Liver (tissue), 9 donors: ENCODE results near the gene PUS3. TPM values are rescaled to one million over a fixed set of nuclear protein-coding genes. Genes with fewer than 3 reads are reported as not detected.

Experiments
- DNase-seq: peaks from one replicate; pipeline ENCODE4 v3.0.0-alpha.2; 2017; ENCODE audit warnings: low spot score
- H3K27ac ChIP-seq, 2 donors: one replicate each; pipeline ENCODE4 v1.7.0; 2013; ENCODE audit warnings: inconsistent platforms in 2 of 2, low read length in 2 of 2, control low read depth in 1 of 2, low read depth in 1 of 2, mild to moderate bottlenecking in 1 of 2
- H3K27me3 ChIP-seq, 4 donors: one replicate each; pipeline versions ENCODE4 v1.6.1 to v1.7.0; 2013; ENCODE audit warnings: low read length in 3 of 4, inconsistent platforms in 1 of 4, mild to moderate bottlenecking in 1 of 4, moderate library complexity in 1 of 4; ENCODE audit not compliant: control insufficient read depth in 4 of 4, insufficient read depth in 4 of 4
- H3K36me3 ChIP-seq, 4 donors: one replicate each; pipeline versions ENCODE4 v1.6.1 to v1.7.0; 2013; ENCODE audit warnings: low read length in 3 of 4, mild to moderate bottlenecking in 3 of 4, low read depth in 1 of 4, moderate library complexity in 1 of 4; ENCODE audit not compliant: control insufficient read depth in 4 of 4, insufficient read depth in 3 of 4
- H3K4me1 ChIP-seq, 4 donors: one replicate each; pipeline versions ENCODE4 v1.6.1 to v1.7.0; 2013; ENCODE audit warnings: low read length in 3 of 4, mild to moderate bottlenecking in 3 of 4, moderate library complexity in 1 of 4; ENCODE audit not compliant: control insufficient read depth in 4 of 4, insufficient read depth in 4 of 4
- H3K4me3 ChIP-seq, 3 donors: one replicate each; pipeline versions ENCODE4 v1.6.1 to v1.7.0; 2013; ENCODE audit warnings: low read length in 3 of 3, control low read depth in 1 of 3, low read depth in 1 of 3, mild to moderate bottlenecking in 1 of 3
- H3K9ac ChIP-seq, 2 donors: one replicate each; pipeline ENCODE4 v1.7.0; 2013; ENCODE audit warnings: low read length in 2 of 2, mild to moderate bottlenecking in 2 of 2, moderate library complexity in 2 of 2, control low read depth in 1 of 2, low read depth in 1 of 2
- H3K9me3 ChIP-seq, 4 donors: one replicate each; pipeline versions ENCODE4 v1.6.1 to v1.7.0; 2013; ENCODE audit warnings: low read length in 3 of 4; ENCODE audit not compliant: control insufficient read depth in 4 of 4
- EGR1 ChIP-seq, 2 donors: IDR thresholded peaks; 2 replicates each; pipeline ENCODE4 v1.6.1; 2016 to 2018; ENCODE audit warnings: antibody characterized with exemption in 2 of 2, low read depth in 2 of 2
- FOXA1 ChIP-seq: IDR thresholded peaks from 2 replicates; pipeline ENCODE4 v1.6.1; 2016; ENCODE audit warnings: antibody characterized with exemption
- FOXA2 ChIP-seq: IDR thresholded peaks from 2 replicates; pipeline ENCODE4 v1.6.1; 2016; ENCODE audit warnings: antibody characterized with exemption
- GABPA ChIP-seq, 2 donors: IDR thresholded peaks in 1 of 2; conservative IDR thresholded peaks in 1 of 2; 2 replicates each; pipeline ENCODE4 v1.6.1; 2016; ENCODE audit warnings: antibody characterized with exemption in 2 of 2, mild to moderate bottlenecking in 1 of 2, moderate library complexity in 1 of 2
- HNF4A ChIP-seq, 2 donors: conservative IDR thresholded peaks; 2 replicates each; pipeline ENCODE4 v1.6.1; 2016; ENCODE audit warnings: antibody characterized with exemption in 2 of 2, mild to moderate bottlenecking in 2 of 2
- HNF4G ChIP-seq: IDR thresholded peaks from 2 replicates; pipeline ENCODE4 v1.6.1; 2016; ENCODE audit warnings: antibody characterized with exemption
- JUND ChIP-seq, 2 donors: IDR thresholded peaks; 2 replicates each; pipeline ENCODE4 v1.6.1; 2016; ENCODE audit warnings: antibody characterized with exemption in 2 of 2
- NR2F2 ChIP-seq: IDR thresholded peaks from 2 replicates; pipeline ENCODE4 v1.6.1; 2016; ENCODE audit warnings: antibody characterized with exemption
- RAD21 ChIP-seq, 2 donors: IDR thresholded peaks; 2 replicates each; pipeline ENCODE4 v1.6.1; 2016; ENCODE audit warnings: antibody characterized with exemption in 2 of 2, mild to moderate bottlenecking in 2 of 2
- RXRA ChIP-seq, 2 donors: IDR thresholded peaks; 2 replicates each; pipeline ENCODE4 v1.6.1; 2017 to 2018; ENCODE audit warnings: antibody characterized with exemption in 2 of 2, mild to moderate bottlenecking in 1 of 2
- SP1 ChIP-seq: IDR thresholded peaks from 2 replicates; pipeline ENCODE4 v1.6.1; 2018; ENCODE audit warnings: antibody characterized with exemption, mild to moderate bottlenecking
- TAF1 ChIP-seq: conservative IDR thresholded peaks from 2 replicates; pipeline ENCODE4 v1.6.1; 2016; ENCODE audit warnings: antibody characterized with exemption, mild to moderate bottlenecking
- YY1 ChIP-seq: IDR thresholded peaks from 2 replicates; pipeline ENCODE4 v1.6.1; 2016; ENCODE audit warnings: antibody characterized with exemption, mild to moderate bottlenecking
- WGBS: extraction: QIAGEN DNeasy Blood & Tissue Kit; methylation state at CpG from one replicate; pipeline ENCODE4 v1.1.7; 2013; 5-methylcytosine and 5-hydroxymethylcytosine counted together
- polyA plus RNA-seq, 2 donors: library from polyadenylated mRNA; stranded (reverse) in 1 of 2; unstranded in 1 of 2; fragments of 200-250 nt in 1 of 2; fragments of >200 nt in 1 of 2; fragmentation: Nextera tagmentation in 1 of 2; extraction: Ambion mirVana in 1 of 2; gene quantifications; one replicate each; pipeline versions ENCODE4 v1.2.1 to v1.2.3, GENCODE V29; 2013 to 2015
- total RNA-seq, 2 donors: library from RNA; depleted of rRNA; stranded (reverse); fragments of >200 nt; gene quantifications; one replicate each; pipeline ENCODE4 v1.2.3, GENCODE V29; 2014
- TF ChIP-seq, protein P1 (sequence below): IDR thresholded peaks from 2 replicates; pipeline ENCODE4 v1.6.1; 2016; ENCODE audit warnings: antibody characterized with exemption, mild to moderate bottlenecking
- TF ChIP-seq, protein P2 (sequence below): IDR thresholded peaks from 2 replicates; pipeline ENCODE4 v1.6.1; 2016; ENCODE audit warnings: antibody characterized with exemption
- TF ChIP-seq, protein P3 (sequence below): IDR thresholded peaks from 2 replicates; pipeline ENCODE4 v1.6.1; 2016; ENCODE audit warnings: antibody characterized with exemption
- TF ChIP-seq, protein P4 (sequence below): fragments of 150-350 bp; IDR thresholded peaks from 2 replicates; pipeline ENCODE4 v1.5.1; 2017; ENCODE audit warnings: improper control_type of control experiment, low read depth, low read length; ENCODE audit not compliant: missing input control
- TF ChIP-seq, protein P5 (sequence below): IDR thresholded peaks from 2 replicates; pipeline ENCODE4 v1.6.1; 2016; ENCODE audit warnings: antibody characterized with exemption
- donor health status: healthy.
- donor health status: healthy.
- donor health status: healthy.
- donor health status: healthy.
- donor health status: healthy.

PUS3 gene
- total and polyA plus RNA-seq, 4 donors = 15.5 to 22.2 (median 17.1) TPM

DNA sequence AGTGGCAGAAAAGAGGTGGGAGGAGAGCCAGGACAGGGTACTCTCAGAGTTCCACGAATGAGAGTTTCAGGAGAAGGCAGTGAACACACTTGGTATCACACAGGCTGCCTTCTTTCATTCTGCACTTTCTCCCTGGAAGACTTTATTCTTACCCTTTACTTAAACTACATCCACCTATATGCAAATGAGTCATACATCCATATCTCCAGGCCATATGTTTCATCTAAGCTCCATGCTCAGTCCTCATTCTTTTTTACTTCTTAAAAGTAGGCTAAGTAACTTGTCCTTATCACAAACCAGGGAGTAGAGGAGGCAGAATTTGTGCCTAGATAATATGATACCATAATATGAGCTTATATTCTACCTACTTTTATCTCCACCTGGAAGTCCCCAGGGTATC lies 21.7 kb downstream of the PUS3 start:
- Histone ChIP-seq H3K36me3 (no peaks in the 10 kb centered on the region), H3K27ac (no peak overlapping the region), H3K9ac (no peak overlapping the region), H3K4me3 (no peak overlapping the region), H3K4me1 (no peaks in the 10 kb centered on the region), H3K27me3 (no peaks in the 10 kb centered on the region), H3K9me3 (no peaks in the 10 kb centered on the region)
- no peak for DNase-seq
- TF ChIP-seq RAD21 (IDR thresholded peaks at IDR 0.05) = no peak
- TF ChIP-seq YY1 = no peak
- TF ChIP-seq, protein P1, sequence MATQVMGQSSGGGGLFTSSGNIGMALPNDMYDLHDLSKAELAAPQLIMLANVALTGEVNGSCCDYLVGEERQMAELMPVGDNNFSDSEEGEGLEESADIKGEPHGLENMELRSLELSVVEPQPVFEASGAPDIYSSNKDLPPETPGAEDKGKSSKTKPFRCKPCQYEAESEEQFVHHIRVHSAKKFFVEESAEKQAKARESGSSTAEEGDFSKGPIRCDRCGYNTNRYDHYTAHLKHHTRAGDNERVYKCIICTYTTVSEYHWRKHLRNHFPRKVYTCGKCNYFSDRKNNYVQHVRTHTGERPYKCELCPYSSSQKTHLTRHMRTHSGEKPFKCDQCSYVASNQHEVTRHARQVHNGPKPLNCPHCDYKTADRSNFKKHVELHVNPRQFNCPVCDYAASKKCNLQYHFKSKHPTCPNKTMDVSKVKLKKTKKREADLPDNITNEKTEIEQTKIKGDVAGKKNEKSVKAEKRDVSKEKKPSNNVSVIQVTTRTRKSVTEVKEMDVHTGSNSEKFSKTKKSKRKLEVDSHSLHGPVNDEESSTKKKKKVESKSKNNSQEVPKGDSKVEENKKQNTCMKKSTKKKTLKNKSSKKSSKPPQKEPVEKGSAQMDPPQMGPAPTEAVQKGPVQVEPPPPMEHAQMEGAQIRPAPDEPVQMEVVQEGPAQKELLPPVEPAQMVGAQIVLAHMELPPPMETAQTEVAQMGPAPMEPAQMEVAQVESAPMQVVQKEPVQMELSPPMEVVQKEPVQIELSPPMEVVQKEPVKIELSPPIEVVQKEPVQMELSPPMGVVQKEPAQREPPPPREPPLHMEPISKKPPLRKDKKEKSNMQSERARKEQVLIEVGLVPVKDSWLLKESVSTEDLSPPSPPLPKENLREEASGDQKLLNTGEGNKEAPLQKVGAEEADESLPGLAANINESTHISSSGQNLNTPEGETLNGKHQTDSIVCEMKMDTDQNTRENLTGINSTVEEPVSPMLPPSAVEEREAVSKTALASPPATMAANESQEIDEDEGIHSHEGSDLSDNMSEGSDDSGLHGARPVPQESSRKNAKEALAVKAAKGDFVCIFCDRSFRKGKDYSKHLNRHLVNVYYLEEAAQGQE = no peak
- no peak for TF ChIP-seq EGR1 (IDR thresholded peaks at IDR 0.05; ENCODE audit: low read depth in 2 of 2)
- TF ChIP-seq, protein P2, sequence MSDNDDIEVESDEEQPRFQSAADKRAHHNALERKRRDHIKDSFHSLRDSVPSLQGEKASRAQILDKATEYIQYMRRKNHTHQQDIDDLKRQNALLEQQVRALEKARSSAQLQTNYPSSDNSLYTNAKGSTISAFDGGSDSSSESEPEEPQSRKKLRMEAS = no peak
- TF ChIP-seq, protein P3, sequence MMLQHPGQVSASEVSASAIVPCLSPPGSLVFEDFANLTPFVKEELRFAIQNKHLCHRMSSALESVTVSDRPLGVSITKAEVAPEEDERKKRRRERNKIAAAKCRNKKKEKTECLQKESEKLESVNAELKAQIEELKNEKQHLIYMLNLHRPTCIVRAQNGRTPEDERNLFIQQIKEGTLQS = no peak
- no peak for TF ChIP-seq FOXA2
- TF ChIP-seq RXRA (IDR thresholded peaks at IDR 0.05) = no peak
- TF ChIP-seq NR2F2 = no peak
- no peak for TF ChIP-seq HNF4A (conservative IDR thresholded peaks at IDR 0.05)
- no peak for TF ChIP-seq FOXA1
- no peak for TF ChIP-seq TAF1
- TF ChIP-seq JUND (IDR thresholded peaks at IDR 0.05) = no peak
- no peak for TF ChIP-seq GABPA (IDR thresholded peaks at IDR 0.05 in 1 of 2, conservative IDR thresholded peaks at IDR 0.05 in 1 of 2)
- TF ChIP-seq SP1 = no peak
- TF ChIP-seq, protein P4, sequence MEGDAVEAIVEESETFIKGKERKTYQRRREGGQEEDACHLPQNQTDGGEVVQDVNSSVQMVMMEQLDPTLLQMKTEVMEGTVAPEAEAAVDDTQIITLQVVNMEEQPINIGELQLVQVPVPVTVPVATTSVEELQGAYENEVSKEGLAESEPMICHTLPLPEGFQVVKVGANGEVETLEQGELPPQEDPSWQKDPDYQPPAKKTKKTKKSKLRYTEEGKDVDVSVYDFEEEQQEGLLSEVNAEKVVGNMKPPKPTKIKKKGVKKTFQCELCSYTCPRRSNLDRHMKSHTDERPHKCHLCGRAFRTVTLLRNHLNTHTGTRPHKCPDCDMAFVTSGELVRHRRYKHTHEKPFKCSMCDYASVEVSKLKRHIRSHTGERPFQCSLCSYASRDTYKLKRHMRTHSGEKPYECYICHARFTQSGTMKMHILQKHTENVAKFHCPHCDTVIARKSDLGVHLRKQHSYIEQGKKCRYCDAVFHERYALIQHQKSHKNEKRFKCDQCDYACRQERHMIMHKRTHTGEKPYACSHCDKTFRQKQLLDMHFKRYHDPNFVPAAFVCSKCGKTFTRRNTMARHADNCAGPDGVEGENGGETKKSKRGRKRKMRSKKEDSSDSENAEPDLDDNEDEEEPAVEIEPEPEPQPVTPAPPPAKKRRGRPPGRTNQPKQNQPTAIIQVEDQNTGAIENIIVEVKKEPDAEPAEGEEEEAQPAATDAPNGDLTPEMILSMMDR = no peak
- no peak for TF ChIP-seq HNF4G
- TF ChIP-seq, protein P5, sequence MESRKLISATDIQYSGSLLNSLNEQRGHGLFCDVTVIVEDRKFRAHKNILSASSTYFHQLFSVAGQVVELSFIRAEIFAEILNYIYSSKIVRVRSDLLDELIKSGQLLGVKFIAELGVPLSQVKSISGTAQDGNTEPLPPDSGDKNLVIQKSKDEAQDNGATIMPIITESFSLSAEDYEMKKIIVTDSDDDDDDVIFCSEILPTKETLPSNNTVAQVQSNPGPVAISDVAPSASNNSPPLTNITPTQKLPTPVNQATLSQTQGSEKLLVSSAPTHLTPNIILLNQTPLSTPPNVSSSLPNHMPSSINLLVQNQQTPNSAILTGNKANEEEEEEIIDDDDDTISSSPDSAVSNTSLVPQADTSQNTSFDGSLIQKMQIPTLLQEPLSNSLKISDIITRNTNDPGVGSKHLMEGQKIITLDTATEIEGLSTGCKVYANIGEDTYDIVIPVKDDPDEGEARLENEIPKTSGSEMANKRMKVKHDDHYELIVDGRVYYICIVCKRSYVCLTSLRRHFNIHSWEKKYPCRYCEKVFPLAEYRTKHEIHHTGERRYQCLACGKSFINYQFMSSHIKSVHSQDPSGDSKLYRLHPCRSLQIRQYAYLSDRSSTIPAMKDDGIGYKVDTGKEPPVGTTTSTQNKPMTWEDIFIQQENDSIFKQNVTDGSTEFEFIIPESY = no peak
- WGBS = 74% methylated on average over 1 of the region's 1 CpG
